Dermis microvascular lymphatic vessel endothelial cell (primary cell): ENCODE data around the gene GREB1L. TPM values are rescaled to one million over a fixed set of nuclear protein-coding genes. Genes with fewer than 3 reads are reported as not detected.
"Not testable (repeated sequence)": the region's sequence is repeated elsewhere in the genome, so short reads cannot be mapped to it uniquely, and the experiment has no call there.

Source experiments
- DNase-seq, 2 donors: peaks; one replicate each; pipeline versions ENCODE4 v3.0.0 to v3.0.0-alpha.2; 2010; ENCODE audit warnings: low read depth in 2 of 2
- total RNA-seq: library from RNA; depleted of rRNA; stranded (reverse); fragments of >200 nt; gene quantifications from 2 replicates; pipeline ENCODE4 v1.2.1, GENCODE V29; 2014

The GREB1L gene
- total RNA-seq, 1 donor from 2014 or later = 2.8 TPM

DNA sequence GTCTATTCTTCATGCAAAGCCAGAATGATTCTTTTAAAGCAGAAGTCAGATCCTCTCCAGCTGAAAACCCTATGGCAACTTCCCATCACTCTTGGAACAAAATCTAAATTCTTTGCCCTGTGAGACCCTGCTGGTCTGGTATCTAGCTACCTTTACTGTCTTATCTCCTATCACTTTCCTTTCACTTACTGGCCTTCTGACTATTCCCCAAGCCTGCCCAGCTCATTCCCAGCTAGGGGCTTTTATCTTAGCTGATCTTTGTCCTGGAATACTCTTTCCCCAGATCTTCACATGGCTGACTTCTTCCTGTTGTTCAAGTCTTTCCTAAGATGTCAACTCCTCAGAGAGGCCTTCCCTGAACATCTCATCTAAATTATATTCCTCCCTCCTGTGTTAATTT, 63.6 kb downstream of the GREB1L start:
- DNase-seq = no peak

DNA sequence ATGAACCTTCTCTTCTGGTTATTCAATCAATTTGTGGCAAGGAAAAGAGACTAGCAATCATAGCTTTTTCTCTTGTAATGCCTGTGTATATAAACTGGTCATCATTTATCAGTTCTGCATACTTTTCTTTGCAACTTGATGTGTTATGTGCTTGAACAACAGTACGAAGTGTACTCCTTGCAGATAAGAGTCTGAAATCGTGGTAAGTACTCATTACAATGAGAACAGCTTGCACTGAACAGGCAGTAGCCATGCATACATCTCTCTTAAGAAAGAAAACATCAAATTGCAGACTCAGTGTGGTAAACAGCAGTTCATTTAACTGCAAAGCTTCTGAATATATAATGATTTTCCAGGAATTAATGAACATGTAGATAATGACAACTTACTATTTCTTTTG, 64.3 kb downstream of the GREB1L start:
- no peak for DNase-seq

- no peak for DNase-seq
Measured at GRCh38 chr18:21307578-21307977, 65.5 kb downstream of the GREB1L start.

DNA sequence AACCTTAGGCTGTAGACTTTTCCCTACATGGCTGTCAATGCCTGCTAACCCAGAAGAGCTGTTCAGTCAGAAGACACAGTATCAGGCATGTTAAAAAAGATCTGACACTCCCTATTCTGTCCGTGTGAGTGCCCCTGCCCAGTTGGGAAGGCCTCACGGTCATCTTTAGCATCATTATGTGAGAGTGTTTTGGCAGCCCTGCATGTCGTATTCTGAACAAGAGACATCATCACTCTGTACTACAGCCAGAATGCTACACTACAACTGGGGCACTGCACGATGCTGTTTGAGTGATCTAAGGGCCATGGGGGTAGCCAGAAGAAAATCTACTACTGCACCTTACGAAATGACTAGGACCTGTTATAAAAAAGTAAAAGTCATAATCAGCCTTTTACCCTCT, 67.2 kb downstream of the GREB1L start:
- DNase-seq = no peak

DNA sequence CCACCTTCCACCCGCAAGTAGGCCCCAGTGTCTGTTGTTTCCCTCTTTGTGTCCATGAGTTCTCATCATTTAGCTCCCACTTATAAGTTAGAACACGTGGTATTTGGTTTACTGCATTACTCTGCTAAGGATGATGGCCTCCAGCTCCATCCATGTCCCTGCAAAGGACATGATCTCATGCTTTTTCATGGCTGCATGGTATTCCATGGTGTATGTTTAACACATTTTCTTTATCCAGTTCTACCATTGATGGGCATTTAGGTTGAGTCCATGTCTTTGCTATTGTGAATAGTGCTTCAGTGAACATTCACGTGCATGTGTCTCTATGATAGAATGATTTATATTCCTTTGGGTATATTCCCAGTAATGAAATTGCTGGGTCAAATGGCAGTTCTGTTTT, 69.9 kb downstream of the GREB1L start:
- not testable (repeated sequence) for DNase-seq

DNA sequence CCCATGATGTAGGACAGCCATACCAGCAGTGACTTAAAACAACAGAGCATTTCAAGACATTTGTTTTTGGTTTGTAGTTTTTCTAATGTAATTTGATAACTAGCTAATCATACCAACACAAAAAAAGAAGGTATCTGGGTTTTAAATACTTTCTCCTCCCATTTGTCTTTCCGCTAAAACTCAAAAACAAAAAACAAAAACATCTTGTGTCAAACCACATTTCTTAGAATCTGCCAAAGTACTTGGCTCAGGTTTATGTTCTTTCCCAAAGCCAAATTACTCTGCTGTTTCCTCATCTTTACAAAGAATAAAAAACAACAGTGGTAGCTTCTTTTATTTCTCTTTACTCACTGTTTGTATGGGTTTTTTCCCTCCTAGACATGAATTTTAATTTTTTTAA, 71.5 kb downstream of the GREB1L start:
- DNase-seq = no peak

GRCh38 chr18:21314724-21315123, 72.7 kb downstream of the GREB1L start:
- DNase-seq = no peak

DNA sequence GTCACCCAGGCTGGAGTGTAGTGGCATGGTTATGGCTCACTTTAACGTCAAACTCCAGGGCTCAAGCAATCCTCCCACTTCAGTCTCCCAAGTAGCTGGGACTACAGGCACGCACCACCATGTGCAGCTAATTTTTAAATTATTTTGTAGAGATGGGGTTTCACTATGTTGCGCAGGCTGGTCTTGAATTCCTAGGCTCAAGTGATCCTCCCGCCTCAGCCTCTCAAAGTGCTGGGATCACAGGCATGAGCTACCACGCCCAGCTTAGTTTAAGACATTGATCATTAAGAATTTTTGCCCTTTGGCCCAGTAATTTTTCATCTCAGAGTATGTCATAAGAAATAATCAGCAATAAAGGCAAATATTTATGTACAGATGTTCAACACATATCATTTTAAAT, 73.1 kb downstream of the GREB1L start:
- DNase-seq = not testable (repeated sequence)

DNA sequence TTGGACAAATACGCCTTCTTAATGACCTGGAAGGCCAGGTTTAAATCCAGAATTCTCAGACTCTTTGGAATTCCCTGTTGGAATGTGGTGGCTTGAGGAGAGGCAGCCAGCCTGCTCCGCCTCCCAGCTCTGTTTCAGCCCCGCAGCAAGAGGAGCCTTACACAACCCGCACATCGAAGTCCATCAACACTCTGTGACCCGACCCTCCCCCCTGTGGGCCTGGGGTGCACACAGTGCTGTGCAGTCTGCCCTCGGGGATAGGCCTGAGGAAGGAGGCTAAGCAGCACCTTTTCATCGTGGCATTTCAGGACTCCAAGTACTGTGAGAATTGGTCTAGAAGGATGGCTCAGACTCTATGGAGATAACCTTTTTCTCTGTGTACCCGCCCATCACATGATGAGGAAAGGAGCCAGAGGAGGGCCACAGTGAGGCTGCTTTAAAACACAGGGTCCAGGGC, 73.7 kb downstream of the GREB1L start:
- DNase-seq = no peak

DNA sequence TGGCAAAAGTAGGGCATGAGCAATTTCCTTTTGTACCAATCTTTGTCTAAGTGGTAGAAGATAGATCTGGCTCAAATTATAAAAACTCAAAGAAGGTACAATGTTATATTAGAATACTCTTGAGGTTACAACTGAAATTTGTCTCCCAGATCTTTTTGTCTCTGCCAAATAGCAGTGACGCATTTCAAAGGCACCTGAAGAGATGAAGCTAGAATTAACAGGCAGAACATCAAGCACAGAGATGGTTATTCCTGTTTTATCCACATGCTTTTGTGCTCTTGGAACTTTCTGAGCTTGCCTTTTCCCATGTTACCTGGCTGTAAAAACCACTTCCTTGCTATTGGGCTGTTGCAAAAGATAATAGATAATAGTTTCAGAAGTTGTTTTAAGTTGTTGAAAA, 74.3 kb downstream of the GREB1L start:
- no peak for DNase-seq

GRCh38 chr18:21321711-21322110, 79.7 kb downstream of the GREB1L start:
- DNase-seq = no peak

GRCh38 chr18:21327101-21327500, 85.1 kb downstream of the GREB1L start:
- no peak for DNase-seq

- DNase-seq = peak in 1 of 2 donors; percentile 42
Measured at GRCh38 chr18:21330122-21330701, 88.2 kb downstream of the GREB1L start.

GRCh38 chr18:21331065-21331464, 89.0 kb downstream of the GREB1L start:
- no peak for DNase-seq

DNA sequence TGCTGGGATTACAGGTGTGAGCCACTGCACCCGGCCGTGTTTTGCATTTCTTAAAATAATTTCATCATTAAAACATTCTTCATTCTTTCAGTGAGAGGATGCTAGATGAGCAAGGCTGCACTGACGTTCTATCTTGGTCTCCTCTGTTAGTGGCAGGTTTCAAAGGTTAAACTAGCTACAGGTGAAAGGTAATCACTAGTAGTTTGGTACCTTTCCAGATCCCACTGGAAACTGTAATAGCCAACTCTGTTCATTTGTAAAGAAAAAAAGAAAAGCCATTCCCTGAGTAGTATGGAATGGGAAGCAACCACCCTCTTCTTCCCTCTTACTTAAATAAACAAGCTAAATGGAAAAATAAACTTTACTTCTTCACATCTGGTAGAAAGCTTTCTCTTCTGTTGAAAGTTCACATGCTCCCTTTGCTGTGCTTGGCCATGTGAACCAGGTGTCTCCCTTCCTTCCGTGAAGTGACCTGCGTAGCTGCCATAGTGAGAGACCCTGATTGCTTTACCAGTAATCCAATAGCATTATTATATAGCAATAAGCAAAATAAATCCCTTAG, 94.0 kb downstream of the GREB1L start:
- DNase-seq = no peak

- no peak for DNase-seq
Measured at GRCh38 chr18:21336846-21337245, 94.8 kb downstream of the GREB1L start.

DNA sequence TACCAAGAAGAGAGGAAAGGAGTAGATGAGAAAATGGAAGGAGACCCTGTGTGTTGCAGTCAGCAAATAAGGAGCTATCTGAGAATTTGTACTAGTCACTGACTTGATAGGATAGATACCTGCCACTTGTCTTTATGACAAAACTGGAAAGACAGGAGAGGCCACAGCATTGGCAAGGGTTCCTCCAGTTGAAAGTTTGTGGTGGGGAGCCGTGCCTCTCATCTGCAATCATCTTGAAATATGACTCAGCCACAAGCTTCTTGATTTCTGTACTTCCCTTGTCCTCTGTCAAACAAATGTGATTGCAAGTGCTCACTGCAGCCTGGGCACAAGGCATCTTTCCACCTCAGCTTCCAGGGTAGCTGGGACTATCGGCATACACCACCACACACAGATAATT, 99.1 kb downstream of the GREB1L start:
- no peak for DNase-seq

- DNase-seq = no peak
Measured at GRCh38 chr18:21342372-21342771, 100.3 kb downstream of the GREB1L start.

- DNase-seq = no peak
Measured at GRCh38 chr18:21344860-21345259, 102.8 kb downstream of the GREB1L start.

GRCh38 chr18:21345840-21346239, 103.8 kb downstream of the GREB1L start:
- DNase-seq = no peak

- no peak for DNase-seq
Measured at GRCh38 chr18:21359746-21360145, 117.7 kb downstream of the GREB1L start.

DNA sequence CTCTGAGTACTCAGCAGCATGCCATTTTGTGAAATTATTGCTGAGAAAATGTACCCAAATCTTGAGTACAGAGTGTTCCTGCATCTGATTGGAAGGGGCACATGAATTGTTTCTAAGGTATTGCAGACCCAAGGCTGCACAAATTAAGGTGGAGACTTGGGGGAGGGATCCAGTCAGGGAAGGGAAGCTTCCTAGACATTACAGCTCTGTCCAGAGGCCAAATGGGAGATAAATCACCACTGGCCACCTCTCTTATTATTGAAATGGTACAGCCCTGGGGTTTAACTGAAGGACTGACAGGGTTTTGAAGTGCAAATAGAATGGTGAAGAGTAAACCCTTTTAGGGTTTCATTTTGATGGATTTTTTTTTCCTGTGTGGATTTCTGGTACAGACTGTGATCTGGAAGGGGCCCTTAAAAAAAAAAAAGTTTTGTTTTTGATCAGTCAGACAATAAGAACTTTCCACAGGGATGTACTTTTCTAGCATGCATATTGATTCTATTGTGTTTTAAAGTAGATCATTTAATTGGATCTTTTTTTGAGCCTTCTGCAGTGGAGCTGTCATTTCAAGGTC, 119.4 kb downstream of the GREB1L start:
- no peak for DNase-seq

- no peak for DNase-seq
Measured at GRCh38 chr18:21362831-21363230, 120.8 kb downstream of the GREB1L start.
